NK-92 treated with Interleukin-12 subunit alpha and Interleukin-12 subunit beta, amount 100 ng/mL, for 24 hours (cell line): ENCODE data around the gene PPIP5K1.
"Not testable (repeated sequence)": the region's sequence is repeated elsewhere in the genome, so short reads cannot be mapped to it uniquely, and the experiment has no call there.

Experiments
- DNase-seq: peaks from one replicate; lab custom pipeline; 2025; lab: John Stamatoyannopoulos, UW

The PPIP5K1 gene

GRCh38 chr15:43545426-43545825, 44.6 kb downstream of the PPIP5K1 start:
- no peak for DNase-seq

- DNase-seq, result no peak
Measured at GRCh38 chr15:43544266-43544665, 45.7 kb downstream of the PPIP5K1 start.

- no peak for DNase-seq
Measured at GRCh38 chr15:43541785-43542184, 48.2 kb downstream of the PPIP5K1 start.

GRCh38 chr15:43538091-43538490, 51.9 kb downstream of the PPIP5K1 start:
- DNase-seq, result no peak

- DNase-seq, result no peak
Measured at GRCh38 chr15:43534897-43535296, 55.1 kb downstream of the PPIP5K1 start.

- DNase-seq, result not testable (repeated sequence)
Measured at GRCh38 chr15:43532826-43533225, 57.2 kb downstream of the PPIP5K1 start.

GRCh38 chr15:43531018-43531670, 58.9 kb downstream of the PPIP5K1 start:
- no peak for DNase-seq

- no peak for DNase-seq
Measured at GRCh38 chr15:43529587-43530345, 60.2 kb downstream of the PPIP5K1 start.

- DNase-seq, result no peak
Measured at GRCh38 chr15:43529141-43529540, 60.9 kb downstream of the PPIP5K1 start.

GRCh38 chr15:43528542-43529007, 61.4 kb downstream of the PPIP5K1 start:
- no peak for DNase-seq

- no peak for DNase-seq
Measured at GRCh38 chr15:43527802-43528541, 62.0 kb downstream of the PPIP5K1 start.

GRCh38 chr15:43527016-43527801, 62.8 kb downstream of the PPIP5K1 start:
- no peak for DNase-seq

- DNase-seq, result no peak
Measured at GRCh38 chr15:43526261-43526930, 63.6 kb downstream of the PPIP5K1 start.

GRCh38 chr15:43525131-43525530, 64.9 kb downstream of the PPIP5K1 start:
- no peak for DNase-seq

GRCh38 chr15:43524254-43524845, 65.7 kb downstream of the PPIP5K1 start:
- no peak for DNase-seq

GRCh38 chr15:43523646-43524045, 66.4 kb downstream of the PPIP5K1 start:
- DNase-seq, result no peak

- no peak for DNase-seq
Measured at GRCh38 chr15:43522247-43522646, 67.8 kb downstream of the PPIP5K1 start.

- DNase-seq, result no peak
Measured at GRCh38 chr15:43521419-43521818, 68.6 kb downstream of the PPIP5K1 start.

- DNase-seq, result no peak
Measured at GRCh38 chr15:43520138-43520537, 69.9 kb downstream of the PPIP5K1 start.

GRCh38 chr15:43519196-43519595, 70.8 kb downstream of the PPIP5K1 start:
- no peak for DNase-seq

GRCh38 chr15:43518197-43518761, 71.7 kb downstream of the PPIP5K1 start:
- no peak for DNase-seq
